HCEC 1CT (cell line): Measurements from ENCODE around the gene CCDC187.
A peak's percentile ranks its signal among the peaks of the same experiment; 100 is the strongest.

Source experiments
- DNase-seq: peaks from one replicate; pipeline ENCODE4 v3.0.0-alpha.2; 2017

Gene CCDC187

GRCh38 chr9:136339173-136339957 is 35.5 kb upstream of the CCDC187 start:
- peak; percentile 33 for DNase-seq

DNA sequence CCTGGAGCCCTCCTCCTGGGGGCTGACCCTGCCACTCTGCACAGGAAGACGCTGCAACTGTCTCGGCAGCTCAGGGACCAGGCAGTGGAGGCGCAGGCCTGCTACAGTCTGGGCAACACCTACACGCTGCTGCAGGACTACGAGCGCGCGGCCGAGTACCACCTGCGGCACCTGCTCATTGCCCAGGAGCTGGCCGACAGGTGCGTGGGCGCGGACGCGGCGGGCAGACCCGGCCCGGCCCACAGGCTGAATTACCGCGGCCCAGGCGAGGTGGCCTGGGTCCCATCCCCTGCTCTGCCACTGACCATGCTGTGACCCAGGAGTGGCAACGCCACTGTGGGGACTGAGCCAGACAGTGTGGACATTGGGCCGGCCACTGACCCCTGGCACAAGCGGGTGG is 34.6 kb upstream of the CCDC187 start:
- DNase-seq = no peak

DNA sequence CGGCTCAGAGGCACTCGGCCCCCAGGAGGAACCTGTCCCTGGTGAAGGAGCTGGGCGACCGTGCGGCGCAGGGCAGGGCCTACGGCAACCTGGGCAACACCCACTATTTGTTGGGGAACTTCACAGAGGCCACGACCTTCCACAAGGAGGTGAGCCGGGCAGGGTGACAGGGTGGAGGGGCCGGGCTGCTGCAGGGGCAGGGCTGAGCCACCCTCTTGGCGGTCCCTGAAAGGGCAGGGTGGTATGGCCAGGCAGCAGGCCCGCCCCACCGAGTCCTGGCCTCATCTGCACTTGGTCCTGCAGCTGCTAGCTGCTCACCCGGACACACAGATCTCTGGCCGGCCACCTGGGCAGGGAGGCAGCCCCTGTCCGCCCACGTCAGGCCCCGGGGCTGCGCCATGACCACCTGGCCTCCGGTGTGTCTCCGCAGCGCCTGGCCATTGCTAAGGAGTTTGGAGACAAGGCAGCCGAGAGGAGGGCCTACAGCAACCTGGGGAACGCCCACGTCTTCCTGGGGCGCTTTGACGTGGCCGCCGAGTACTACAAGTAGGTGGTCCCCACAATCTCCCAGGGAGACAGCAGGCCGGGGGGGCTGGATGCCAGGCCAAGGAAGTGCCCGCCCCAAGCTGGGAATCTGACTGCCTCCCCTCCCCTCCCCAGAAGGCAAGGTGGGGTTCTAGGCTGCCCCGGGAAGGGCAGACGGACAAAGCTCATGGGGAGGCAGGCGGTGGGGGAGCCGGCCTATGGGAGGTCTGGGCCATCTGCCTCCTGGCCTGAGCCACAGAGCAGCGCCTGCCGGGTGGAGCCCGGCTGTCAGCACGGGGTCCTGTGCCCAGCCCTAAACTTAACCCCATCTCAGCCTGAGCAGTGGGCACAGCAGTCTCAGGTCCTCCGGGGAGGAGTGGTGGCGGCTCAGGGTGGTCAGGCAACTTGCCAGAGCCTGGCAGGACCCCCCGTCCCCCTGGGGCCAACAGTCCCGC is 33.8 kb upstream of the CCDC187 start:
- no peak for DNase-seq

DNA sequence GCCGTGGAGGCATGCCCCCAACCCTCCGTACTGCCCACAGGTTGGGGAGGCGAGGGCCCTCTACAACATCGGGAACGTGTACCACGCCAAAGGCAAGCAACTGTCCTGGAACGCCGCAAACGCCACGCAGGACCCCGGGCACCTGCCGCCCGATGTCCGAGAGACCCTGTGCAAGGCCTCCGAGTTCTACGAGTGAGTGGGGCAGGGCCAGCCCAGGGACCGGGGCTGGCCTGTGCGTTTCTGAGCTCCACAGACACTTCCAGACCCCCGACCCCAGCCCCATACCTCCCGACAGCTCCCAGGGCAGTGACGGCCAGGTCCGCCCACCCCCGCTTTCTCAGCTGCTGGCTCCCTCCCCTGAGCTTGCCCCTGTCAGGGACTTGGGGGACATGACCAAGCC is 33.0 kb upstream of the CCDC187 start:
- no peak for DNase-seq

DNA sequence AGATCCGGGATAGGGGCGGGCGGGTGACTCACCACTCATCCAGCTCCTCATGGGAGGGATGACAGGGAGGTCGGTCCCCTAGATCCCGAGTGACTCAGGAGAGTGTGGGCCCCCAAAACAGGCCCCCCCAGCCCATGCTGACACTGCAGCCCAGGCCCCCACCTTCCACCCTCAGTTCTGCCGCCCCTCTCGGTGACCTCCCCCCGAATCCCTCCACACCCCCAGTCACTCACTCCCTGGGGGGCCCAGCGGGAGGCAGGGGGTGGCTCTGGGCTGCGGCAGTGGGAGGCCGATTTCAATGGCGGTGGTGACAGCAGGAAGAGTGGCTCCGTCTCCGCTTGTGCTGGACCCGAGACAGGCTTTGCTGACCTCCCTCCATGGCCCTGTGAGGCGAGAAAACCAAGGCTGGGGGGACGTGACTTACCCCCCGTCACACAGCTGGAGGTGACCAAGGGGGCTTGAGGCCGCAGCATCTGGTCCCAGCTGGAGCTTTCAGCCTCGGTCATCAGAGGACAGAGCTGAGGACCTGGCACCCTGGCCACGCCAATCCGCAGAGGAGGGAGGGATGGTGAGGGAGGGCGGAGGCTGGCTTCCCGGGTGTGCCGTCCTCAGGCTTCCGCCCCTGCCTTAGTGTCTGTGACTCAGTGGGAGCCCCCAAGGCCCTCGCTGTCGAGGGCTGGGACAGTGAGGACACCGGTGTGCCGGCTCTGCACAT is 32.4 kb upstream of the CCDC187 start:
- DNase-seq = no peak

DNA sequence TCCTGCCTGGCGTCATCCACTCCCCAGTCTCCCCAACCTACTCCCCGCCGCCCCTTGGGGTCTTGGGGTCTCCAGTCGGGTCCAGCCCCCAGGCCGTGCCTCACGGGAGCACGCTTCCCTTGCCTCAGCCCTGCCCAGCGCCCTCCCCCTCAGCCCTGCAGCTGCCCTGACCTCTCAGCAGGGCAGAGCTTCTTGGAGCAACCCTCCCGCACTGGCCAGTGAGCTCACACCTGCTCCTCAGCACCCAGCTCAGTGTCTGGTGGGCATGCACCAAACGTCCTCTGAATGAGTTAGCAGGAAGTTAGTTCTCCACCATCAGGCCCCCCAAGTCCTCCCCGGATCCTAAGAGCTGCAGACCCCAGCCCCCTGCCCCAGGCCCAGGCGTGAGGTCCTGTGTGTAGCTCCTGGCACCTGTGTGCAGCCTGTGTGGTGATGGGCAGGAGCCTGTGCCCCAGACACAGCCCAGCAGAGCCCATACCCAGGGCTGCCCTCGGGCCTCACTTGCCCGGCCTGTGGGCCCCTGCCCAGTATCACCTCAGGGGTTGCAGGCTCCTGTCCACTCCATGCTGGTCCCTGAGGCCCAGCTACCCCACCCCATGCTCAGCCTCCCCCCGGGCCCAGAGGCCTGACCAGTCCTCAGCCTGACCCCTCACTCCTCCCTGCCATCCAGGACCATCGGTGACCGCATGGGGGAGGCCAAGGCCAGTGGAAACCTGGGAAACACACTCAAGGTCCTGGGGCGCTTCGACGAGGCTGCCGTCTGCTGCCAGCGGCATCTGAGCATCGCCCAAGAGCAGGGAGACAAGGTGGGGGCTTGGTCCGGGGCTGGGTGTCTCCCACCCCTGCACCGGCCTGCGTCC is 31.6 kb upstream of the CCDC187 start:
- no peak for DNase-seq

DNA sequence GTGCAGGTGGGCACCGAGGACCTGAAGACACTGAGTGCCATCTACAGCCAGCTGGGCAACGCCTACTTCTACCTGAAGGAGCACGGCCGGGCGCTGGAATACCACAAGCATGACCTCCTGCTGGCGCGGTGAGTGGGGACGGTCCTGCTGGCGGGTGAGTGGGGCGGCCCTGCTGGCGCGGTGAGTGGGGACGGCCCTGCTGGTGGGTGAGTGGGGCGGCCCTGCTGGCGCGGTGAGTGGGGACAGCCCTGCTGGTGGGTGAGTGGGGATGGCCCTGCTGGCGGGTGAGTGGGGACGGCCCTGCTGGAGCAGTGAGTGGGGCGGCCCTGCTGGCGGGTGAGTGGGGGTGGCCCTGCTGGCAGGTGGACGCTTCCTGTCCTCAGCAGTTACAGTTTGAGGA is 30.6 kb upstream of the CCDC187 start:
- DNase-seq = no peak

GRCh38 chr9:136333486-136333885 is 29.6 kb upstream of the CCDC187 start:
- DNase-seq = no peak

GRCh38 chr9:136333045-136333444 is 29.2 kb upstream of the CCDC187 start:
- DNase-seq = no peak

DNA sequence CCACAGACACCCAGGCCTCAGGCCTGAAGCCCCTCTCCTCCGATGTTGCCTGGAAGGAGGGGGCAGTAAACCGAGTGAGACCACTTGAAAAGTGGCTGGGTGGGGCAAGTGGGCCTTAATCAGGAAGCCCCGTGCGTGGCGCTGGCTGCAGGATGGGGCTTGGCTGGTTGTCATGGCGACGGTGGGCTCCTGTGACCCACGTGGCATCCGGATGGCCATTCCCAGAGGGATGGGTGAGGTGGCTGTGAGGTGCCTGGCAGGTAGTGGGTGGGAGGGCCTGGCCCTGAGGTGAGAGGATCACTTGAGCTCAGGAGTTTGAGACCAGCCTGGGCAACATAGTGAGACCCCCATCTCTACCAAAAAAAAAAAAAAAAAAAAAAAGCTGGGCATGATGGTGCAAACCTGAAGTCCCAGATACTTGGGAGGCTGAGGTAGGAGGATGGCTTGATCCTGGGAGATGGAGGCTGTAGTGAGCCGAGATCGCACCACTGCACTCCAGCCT is 28.6 kb upstream of the CCDC187 start:
- no peak for DNase-seq

DNA sequence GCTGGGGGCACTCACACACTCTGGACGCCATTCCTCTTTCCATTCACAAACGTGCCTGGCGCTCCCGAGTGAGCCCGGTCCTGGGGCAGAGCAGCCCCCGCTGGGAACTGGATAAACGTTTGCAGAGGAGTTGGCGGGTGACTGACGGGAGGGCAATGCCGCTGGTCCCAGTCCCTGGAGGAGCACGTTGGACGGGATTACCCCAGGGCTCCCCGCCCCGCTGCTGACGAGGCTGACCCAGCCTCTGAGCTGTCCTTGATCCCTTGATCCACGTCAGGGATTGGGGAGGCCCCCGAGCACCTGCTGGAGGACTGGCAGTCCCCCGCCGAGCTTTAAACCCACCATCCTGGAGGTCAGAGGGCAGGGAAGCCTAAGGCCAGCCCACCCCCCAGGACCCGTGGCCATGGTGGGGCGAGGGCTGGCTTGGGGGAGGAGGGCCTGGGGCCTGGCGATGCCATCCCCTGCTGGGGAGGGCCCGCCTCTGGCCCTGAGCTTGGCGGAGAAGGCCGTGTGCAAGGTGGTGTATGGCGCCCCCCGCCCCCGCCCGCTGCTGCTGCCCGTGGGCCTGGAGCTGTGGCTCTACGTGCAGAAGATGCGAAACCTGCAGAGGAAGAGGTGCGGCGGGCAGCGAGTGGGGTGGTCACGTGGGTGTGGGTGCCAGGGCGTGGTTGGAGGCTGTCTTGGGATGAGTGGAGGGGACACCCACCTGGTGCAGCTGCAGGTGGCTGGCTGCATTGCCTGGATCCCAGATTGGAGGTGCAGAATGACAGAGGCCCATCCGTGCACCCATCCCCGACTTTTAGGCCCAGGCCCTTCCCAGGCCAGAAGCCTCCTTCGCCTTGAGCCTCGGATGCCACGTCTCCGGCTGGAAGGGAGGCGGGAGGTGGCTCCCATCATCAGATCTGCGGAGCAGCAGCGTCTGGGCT is 27.9 kb upstream of the CCDC187 start:
- DNase-seq = no peak

- no peak for DNase-seq
These were observed 27.1 kb upstream of the CCDC187 start for GRCh38 chr9:136331030-136331429.

DNA sequence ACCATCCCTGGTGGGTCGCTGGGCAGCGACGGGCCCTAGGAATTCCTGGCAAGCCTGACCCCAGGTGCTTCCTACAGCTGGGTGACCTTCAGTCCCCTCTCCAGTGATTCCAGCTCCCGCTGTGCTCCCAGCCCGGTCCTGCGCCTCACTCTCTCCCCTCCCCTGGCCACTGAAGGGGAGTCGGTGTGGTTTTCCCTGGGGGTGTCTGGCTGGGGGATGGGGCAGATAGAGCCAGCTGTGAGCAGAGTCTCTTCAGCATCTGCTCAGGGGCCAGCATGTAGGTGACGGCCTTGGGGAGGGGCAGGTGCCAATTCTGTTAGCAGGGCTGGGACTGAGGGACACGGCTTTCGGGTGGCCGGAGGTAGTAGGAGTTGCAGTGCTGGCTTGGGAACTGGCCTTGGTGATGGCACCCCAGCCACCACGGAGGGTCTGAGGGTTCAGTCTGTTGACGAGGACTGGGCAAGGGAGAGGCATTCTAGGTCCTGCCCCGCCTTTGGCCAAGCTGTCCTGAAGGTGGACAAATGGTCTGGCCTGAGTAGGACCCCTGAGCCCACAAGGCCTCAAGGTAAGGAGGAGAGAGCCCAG is 26.6 kb upstream of the CCDC187 start:
- DNase-seq = no peak

- no peak for DNase-seq
These were observed 25.9 kb upstream of the CCDC187 start for GRCh38 chr9:136329636-136330405.

- DNase-seq = no peak
These were observed 25.3 kb upstream of the CCDC187 start for GRCh38 chr9:136329211-136329627.

DNA sequence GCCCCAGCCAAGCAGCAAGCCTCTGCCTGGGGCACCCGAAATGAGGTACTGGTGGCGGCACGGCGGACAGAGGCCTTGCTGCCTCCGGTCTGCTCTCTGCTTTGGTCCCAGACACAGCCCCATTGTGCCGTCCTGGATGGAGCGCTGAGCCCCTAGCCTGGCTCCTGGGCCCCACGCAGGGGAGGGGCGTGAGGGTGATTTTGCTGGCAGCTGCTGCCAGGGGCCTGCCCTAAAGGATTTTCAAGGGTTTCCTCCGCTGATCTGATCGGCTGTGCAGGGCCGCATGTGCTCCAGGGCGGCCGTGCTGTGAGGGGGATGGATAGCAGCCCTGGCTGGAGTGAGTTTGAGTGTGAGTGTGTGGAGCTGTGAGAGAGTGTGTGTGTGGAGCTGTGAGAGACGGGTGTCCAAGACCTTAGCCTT is 24.7 kb upstream of the CCDC187 start:
- DNase-seq = no peak

GRCh38 chr9:136328011-136328621 is 24.2 kb upstream of the CCDC187 start:
- DNase-seq = no peak

GRCh38 chr9:136327304-136327974 is 23.5 kb upstream of the CCDC187 start, which contains the start of gene GPSM1:
GPSM1 (plus strand) TSS chr9:136327539; CDS start chr9:136327696, 157 bp downstream.
- DNase-seq = peak; percentile 27
